HG02938 (cell line): ENCODE data around the gene ADAMTS4.

Experiments used
- ATAC-seq: cut with Tn5 transposase; IDR thresholded peaks from one replicate; pipeline ENCODE4 v1.9.1; 2021; ENCODE audit warnings: mild to moderate bottlenecking, moderate library complexity; ENCODE audit not compliant: unreplicated experiment

Gene ADAMTS4

DNA sequence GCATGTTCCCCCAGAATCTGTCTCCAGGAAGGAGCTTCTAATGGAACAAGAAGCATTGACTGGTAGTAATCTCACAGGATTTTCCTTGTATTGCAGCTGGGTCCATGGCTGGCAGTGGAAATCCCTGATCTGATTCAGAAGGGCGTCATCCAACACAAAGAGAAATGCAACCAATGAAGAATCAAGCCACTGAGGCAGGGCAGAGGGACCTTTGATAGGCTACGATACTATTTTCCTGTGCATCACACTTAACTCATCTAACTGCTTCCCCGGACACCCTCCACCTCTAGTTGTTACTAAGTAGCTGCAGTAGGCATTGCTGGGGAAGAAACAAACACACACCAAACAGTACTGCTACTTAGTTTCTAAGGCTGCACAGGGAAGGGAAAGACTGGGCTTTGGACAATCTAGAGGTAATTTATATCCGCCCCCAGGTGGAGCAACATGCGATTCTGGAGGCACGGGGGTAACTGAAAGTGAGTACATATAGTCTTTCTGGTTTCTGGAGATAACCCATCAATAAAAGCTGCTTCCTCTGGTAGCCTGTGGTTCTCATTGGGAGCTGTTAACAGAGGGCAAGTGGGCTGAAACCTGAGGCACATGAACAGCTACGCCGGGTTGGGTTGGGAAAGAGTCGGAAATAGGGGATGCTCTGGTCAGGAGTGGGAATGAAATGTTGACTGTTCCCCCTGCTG is 40.4 kb downstream of the ADAMTS4 start:
- no peak for ATAC-seq

DNA sequence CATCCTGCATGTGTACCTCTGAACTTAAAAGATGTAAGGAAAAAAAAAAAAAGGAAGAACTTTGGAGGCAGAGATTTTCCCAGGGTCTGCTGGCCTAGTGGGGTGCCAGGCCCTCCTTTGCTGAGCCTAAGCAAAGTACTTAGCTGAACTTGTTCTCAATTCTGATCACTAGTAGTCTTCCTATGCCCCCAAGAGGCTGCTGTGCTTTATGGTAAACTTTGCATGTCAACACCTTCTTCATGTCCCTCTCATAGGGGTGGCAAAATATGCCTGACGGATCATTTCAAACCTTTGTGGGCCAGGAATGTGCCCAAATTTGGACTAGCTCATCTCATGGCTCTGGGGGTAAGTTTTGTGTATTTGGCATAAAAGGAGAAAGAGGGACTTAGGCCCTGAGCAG is 41.0 kb downstream of the ADAMTS4 start:
- no peak for ATAC-seq

DNA sequence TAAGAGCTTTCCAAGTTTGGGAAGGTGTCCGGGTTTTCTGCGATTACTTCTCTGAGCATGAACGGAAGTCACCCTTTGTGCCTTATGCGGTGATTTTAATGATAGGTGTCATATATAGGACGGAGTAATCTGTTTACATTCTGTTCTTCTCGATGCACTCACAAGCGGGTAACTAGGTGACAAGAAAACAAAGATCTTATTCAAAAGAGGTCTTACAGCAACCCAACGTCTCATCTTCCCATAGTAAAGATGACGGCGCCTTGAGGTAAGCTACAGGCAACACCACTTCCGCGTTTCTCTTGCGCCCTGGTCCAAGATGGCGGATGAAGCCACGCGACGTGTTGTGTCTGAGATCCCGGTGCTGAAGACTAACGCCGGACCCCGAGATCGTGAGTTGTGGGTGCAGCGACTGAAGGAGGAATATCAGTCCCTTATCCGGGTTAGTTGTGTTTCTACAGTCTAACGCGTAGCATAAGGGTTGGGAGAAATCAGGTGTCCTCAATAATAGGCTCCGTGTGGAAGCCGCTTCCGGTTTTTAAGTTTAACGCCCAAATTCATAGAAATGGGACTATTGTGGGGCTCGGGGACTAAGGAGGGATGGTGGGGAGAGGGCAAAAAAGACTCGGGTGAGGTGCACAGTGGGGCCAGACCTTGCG is 45.0 kb downstream of the ADAMTS4 start, which contains the start of gene UFC1:
TSS of gene UFC1 (plus strand) at position 297 of the 656 bp plus-strand sequence. CDS start at position 317, 20 bp downstream.
- ATAC-seq: peak; percentile 85

DNA sequence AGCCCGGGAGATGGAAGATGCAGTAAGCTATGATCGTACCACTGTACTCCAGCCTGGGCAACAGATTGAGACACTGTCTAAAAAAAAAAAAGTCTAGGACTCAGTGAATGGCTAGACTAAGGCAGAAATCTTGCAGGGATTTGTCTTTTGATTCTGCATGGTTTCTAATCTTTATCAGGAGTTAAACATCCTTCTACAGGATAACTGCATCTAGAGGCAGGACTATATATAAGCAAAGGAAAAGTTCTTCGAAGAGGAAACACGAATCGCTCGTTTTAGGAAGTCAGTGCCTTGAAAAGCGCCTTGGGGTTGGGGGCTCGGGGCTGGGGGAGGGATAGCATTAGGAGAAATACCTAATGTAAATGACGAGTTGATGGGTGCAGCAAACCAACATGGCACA is 45.7 kb downstream of the ADAMTS4 start:
- no peak for ATAC-seq

DNA sequence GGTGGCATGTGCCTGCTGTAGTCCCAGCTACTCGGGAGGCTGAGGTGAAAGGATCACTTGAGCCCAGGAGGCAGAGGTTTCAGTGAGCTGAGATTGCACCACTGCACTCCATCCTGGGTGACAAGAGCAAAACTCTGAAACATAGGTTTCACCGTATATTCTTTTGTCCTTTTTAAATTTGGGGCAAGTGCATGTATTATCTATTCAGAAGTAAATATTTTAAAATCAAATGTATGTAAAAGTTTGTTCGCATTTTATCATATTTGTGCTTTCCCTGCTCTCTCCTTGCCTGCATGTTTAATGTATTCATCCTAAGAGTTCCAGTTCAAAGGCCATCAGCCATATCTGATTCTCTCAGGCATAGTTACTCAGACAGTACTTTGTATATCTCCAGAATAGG is 53.0 kb downstream of the ADAMTS4 start:
- ATAC-seq: no peak

DNA sequence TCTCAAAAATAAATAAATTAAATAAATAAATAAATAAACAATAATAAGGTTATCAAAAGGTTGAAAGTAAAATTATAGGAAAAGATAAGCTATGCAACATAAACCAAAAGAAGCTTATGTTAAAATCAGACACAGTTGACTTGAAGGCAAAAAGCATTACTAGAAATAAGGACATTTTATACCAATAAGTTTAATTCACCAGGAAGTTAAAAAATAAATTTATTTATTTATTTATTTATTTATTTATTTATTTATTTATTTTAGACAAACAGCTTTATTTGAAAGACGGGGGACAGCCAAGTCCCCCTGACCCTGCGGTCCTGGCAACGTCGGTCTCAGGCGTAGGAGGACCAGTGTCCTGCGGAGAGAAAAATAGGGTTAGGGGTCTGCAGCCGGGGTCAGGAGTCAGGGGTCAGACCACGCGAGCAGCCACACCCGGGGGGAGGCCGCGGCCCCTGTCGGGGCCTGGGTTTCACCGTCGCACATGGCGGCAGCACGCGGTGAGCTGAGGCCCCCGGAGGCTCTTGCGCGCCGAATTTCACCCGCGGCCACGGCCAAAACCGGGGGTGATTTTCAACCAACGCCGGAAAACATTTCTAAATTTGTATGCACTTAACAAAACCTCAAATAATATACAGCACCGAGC is 58.0 kb downstream of the ADAMTS4 start:
- ATAC-seq: no peak

DNA sequence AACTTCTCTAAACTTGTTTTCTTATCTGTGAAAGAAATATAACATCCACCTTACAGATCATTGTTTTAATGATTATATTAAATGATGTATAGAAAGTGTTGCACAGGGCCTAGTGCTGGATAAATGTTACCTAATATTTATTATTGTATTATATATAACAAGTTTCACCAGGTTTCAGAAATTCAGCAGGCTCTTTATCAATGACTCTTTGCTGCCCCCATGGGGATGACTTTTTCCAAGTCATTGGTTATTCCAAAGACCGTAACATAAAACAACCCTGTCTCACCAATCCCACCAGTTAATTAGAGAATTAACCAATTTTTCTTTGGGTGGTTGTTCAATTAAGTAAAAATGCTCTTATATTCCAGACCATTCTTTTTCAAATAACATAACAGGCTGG is 59.1 kb downstream of the ADAMTS4 start:
- no peak for ATAC-seq

DNA sequence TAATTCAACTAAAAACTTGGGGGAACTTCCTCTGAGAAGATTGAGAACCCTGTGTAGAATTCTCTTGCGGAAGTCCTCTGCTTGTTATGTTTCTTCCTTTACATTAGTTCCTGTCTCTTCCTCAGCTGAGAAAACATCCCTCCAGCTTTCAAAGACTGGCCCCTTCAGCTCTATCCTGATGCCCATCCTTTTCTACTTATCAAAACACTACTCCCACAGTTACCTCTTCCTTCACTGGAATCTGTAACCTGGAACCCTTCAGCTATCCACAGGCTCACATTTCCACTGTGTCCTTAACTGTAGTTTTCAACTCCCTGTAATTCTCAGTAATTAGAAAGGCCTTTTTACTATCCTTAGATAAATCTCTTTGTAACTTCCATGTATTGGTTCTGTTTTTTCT is 60.4 kb downstream of the ADAMTS4 start:
- ATAC-seq: no peak

DNA sequence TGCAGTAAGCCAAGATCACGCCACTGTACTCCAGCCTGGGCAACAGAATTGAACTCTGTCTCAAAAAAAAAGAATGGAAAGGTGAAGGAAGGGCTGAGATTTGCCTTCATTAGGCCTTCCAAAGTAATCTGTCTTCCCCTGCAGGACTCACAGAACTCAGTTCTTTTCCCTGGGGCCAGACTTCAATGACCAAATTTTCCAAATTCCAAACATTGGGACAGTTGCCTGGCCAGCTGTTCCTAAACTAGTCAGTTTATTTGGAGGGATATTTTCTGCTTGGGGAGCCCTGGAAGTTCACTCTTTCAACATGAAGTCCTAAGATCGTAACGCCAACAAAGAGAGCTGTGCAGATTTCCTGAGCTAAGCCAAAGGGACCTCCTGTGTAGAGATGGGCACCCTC is 61.0 kb downstream of the ADAMTS4 start:
- no peak for ATAC-seq
